Measurements from ENCODE around the gene MYO1H.

MYO1H gene

GRCh38 chr12:109330282-109331230, 17.1 kb upstream of the MYO1H start (continued):
- no peak for TF ChIP-seq SCRT2 (tag by site-specific recombination; IDR thresholded peaks at IDR 0.05)
- TF ChIP-seq SCRT1 (tag by site-specific recombination; IDR thresholded peaks at IDR 0.05; ENCODE audit: borderline replicate concordance): no peak

- Histone ChIP-seq H3K27ac (ENCODE audit: extremely low read depth, low read depth, low read length) (no peak overlapping the region), H3K9me3 (ENCODE audit: control insufficient read depth, insufficient read depth, low read depth, low read length) (no peaks in the 10 kb centered on the region), H3K4me3 (ENCODE audit: low read depth, low read length) (no peak overlapping the region), H3K4me1 (ENCODE audit: control insufficient read depth, insufficient read depth, low read length) (no peaks in the 10 kb centered on the region), H3K36me3 (ENCODE audit: control insufficient read depth in 2 of 2, insufficient read depth in 1 of 2, low read length in 2 of 2) (no peaks in the 10 kb centered on the region)
- POLR2A ChIA-PET: interaction anchor here (1.2 kb wide), 1 partner anchor 12 kb away, joined by 3 read pairs; no protein-coding TSS in a partner anchor
- CTCF ChIA-PET: interaction anchor here (0.5 to 1.5 kb wide), 2 partner anchors 56 to 126 kb away, joined by 3 to 5 read pairs; no protein-coding TSS in a partner anchor
- TF ChIP-seq, protein P1, sequence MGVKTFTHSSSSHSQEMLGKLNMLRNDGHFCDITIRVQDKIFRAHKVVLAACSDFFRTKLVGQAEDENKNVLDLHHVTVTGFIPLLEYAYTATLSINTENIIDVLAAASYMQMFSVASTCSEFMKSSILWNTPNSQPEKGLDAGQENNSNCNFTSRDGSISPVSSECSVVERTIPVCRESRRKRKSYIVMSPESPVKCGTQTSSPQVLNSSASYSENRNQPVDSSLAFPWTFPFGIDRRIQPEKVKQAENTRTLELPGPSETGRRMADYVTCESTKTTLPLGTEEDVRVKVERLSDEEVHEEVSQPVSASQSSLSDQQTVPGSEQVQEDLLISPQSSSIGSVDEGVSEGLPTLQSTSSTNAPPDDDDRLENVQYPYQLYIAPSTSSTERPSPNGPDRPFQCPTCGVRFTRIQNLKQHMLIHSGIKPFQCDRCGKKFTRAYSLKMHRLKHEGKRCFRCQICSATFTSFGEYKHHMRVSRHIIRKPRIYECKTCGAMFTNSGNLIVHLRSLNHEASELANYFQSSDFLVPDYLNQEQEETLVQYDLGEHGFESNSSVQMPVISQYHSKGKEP (tag by site-specific recombination; IDR thresholded peaks at IDR 0.05): peak; percentile 49; the same call in 1 of the 2 replicates
- no peak for TF ChIP-seq ZNF48 (tag by site-specific recombination; IDR thresholded peaks at IDR 0.05)
- 0 out of 2 replicates have a peak, but pooled peaks have one; percentile 24 for TF ChIP-seq ZBTB17 (tag by site-specific recombination; IDR thresholded peaks at IDR 0.05)
- TF ChIP-seq WT1 (tag by site-specific recombination; IDR thresholded peaks at IDR 0.05): no peak
- TF ChIP-seq ZNF26 (tag by site-specific recombination; IDR thresholded peaks at IDR 0.05): no peak
- TF ChIP-seq BCL11B (tag by site-specific recombination; IDR thresholded peaks at IDR 0.05; ENCODE audit: low read depth): no peak
- no peak for TF ChIP-seq ZNF157 (tag by site-specific recombination; IDR thresholded peaks at IDR 0.05)
These were observed 16.3 kb upstream of the MYO1H start for GRCh38 chr12:109331301-109331952.

- Histone ChIP-seq H3K9me3 (ENCODE audit: control insufficient read depth, insufficient read depth, low read depth, low read length) (no peaks in the 10 kb centered on the region), H3K27ac (ENCODE audit: extremely low read depth, low read depth, low read length) (no peak overlapping the region), H3K36me3 (ENCODE audit: control insufficient read depth in 2 of 2, insufficient read depth in 1 of 2, low read length in 2 of 2) (no peaks in the 10 kb centered on the region), H3K4me3 (ENCODE audit: low read depth, low read length) (no peak overlapping the region), H3K4me1 (ENCODE audit: control insufficient read depth, insufficient read depth, low read length) (no peaks in the 10 kb centered on the region)
- POLR2A ChIA-PET: no interaction called here
- CTCF ChIA-PET: interaction anchor here (0.7 kb wide), 1 partner anchor 53 kb away, joined by 3 read pairs; no protein-coding TSS in a partner anchor
- TF ChIP-seq ZNF146 (tag by site-specific recombination; IDR thresholded peaks at IDR 0.05): peak; percentile 92
- no peak for TF ChIP-seq ZNF416 (tag by site-specific recombination; IDR thresholded peaks at IDR 0.05)
These were observed 12.8 kb upstream of the MYO1H start for GRCh38 chr12:109334887-109335286.

GRCh38 chr12:109336593-109336992, 11.1 kb upstream of the MYO1H start:
- Histone ChIP-seq H3K27ac (ENCODE audit: extremely low read depth, low read depth, low read length) (no peak overlapping the region), H3K4me1 (ENCODE audit: control insufficient read depth, insufficient read depth, low read length) (no peaks in the 10 kb centered on the region), H3K36me3 (ENCODE audit: control insufficient read depth in 2 of 2, insufficient read depth in 1 of 2, low read length in 2 of 2) (no peaks in the 10 kb centered on the region), H3K4me3 (ENCODE audit: low read depth, low read length) (no peak overlapping the region), H3K9me3 (ENCODE audit: control insufficient read depth, insufficient read depth, low read depth, low read length) (no peaks in the 10 kb centered on the region)
- ChIA-PET CTCF (interaction anchor here (0.9 kb wide), 1 partner anchor 92 kb away, joined by 3 read pairs; no protein-coding TSS in a partner anchor), POLR2A (no interaction called here)
- TF ChIP-seq ZNF660 (tag by site-specific recombination; IDR thresholded peaks at IDR 0.05) (no peak), ZNF266 (tag by site-specific recombination; IDR thresholded peaks at IDR 0.05; ENCODE audit: low read depth) (no peak), GLIS1 (tag by site-specific recombination; IDR thresholded peaks at IDR 0.05) (no peak), ZNF670 (tag by site-specific recombination; IDR thresholded peaks at IDR 0.05; ENCODE audit: low read depth) (no peak), ZNF157 (tag by site-specific recombination; IDR thresholded peaks at IDR 0.05) (no peak), ZNF350 (tag by site-specific recombination; IDR thresholded peaks at IDR 0.05) (no peak), ZNF510 (tag by site-specific recombination; IDR thresholded peaks at IDR 0.05; ENCODE audit: insufficient replicate concordance) (no peak)
